ENCODE data around the gene CCDC159.

CCDC159 gene

DNA sequence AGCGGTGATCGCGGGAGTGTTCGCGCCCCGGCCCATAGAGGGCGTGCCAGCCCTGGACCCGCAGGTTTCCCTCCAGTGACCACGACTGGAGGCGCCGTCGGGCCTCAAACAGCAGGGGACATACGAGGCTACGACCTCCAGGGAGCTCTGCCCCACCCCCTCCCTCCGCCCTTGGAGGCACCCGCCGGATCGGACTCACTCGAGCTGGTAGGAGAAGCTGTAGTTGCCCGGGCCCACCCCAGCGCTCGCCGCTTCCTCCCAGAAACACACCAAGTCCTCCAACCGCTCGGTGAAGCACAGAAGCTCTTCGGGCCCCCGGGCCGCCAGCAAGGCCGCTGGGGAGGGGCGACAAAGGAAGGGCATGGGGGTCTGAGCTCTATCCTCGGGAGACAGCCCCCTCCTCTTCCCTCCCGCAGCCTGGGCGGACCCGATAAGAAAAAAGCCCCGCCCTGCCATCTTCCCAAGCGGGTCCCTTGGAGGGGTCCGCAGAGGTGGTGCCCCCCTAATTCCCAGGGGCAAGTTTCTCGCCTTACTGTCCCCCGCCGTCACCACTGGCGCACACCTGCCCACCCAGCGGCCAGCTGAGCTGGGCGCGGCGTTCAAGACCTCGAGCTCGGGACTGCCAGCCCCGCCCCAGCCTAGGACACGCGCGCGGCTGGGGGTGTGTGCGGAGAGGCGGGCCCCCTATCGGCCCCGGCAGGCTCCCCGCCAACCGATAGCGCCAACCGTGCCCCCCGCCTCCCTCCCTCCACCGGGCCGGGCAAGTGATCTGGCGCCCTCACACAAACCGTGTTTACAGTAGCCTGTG, 36.8 kb downstream of the CCDC159 start (continued):
- TF ChIP-seq ZSCAN5A (tag by site-specific recombination; IDR thresholded peaks at IDR 0.05) (peak; percentile 54; the same call in 1 of the 2 replicates), YY2 (tag by site-specific recombination; IDR thresholded peaks at IDR 0.05) (no peak), ZFP3 (tag by site-specific recombination; IDR thresholded peaks at IDR 0.05; ENCODE audit: low read depth) (no peak), ZNF791 (tag by site-specific recombination; IDR thresholded peaks at IDR 0.05) (no peak), ZNF558 (tag by site-specific recombination; IDR thresholded peaks at IDR 0.05) (no peak), ZNF549 (tag by site-specific recombination; IDR thresholded peaks at IDR 0.05) (no peak), ZNF654 (tag by site-specific recombination; IDR thresholded peaks at IDR 0.05; ENCODE audit: low read depth) (peak; percentile 27), ZNF23 (tag by site-specific recombination; IDR thresholded peaks at IDR 0.05; ENCODE audit: borderline replicate concordance) (no peak), ZNF24 (tag by site-specific recombination; IDR thresholded peaks at IDR 0.05) (no peak; the same call in none of the 2 replicates), ZNF785 (tag by site-specific recombination; IDR thresholded peaks at IDR 0.05) (no peak), FEZF1 (tag by site-specific recombination; IDR thresholded peaks at IDR 0.05) (no peak), ATF2 (tag by site-specific recombination; IDR thresholded peaks at IDR 0.05; ENCODE audit: low read depth) (no peak), ZNF585B (tag by site-specific recombination; IDR thresholded peaks at IDR 0.05) (no peak), ZNF561 (tag by site-specific recombination; IDR thresholded peaks at IDR 0.05; ENCODE audit: borderline replicate concordance) (no peak; the same call in 1 of the 2 replicates), ZBTB48 (tag by site-specific recombination; IDR thresholded peaks at IDR 0.05) (no peak), ZNF560 (tag by site-specific recombination; IDR thresholded peaks at IDR 0.05; ENCODE audit: borderline replicate concordance) (no peak), ZNF610 (tag by site-specific recombination; IDR thresholded peaks at IDR 0.05; ENCODE audit: borderline replicate concordance) (no peak), ZNF433 (tag by site-specific recombination; IDR thresholded peaks at IDR 0.05; ENCODE audit: low read depth) (no peak), ZNF571 (tag by site-specific recombination; IDR thresholded peaks at IDR 0.05) (no peak), SALL2 (tag by site-specific recombination; IDR thresholded peaks at IDR 0.05; ENCODE audit: borderline replicate concordance) (no peak), ZNF514 (tag by site-specific recombination; IDR thresholded peaks at IDR 0.05) (no peak), ZNF488 (tag by site-specific recombination; IDR thresholded peaks at IDR 0.05) (no peak), ZNF16 (tag by site-specific recombination; IDR thresholded peaks at IDR 0.05; ENCODE audit: low read depth) (no peak), ZBTB21 (tag by site-specific recombination; IDR thresholded peaks at IDR 0.05) (no peak), ZNF146 (tag by site-specific recombination; IDR thresholded peaks at IDR 0.05) (no peak), ZNF202 (tag by site-specific recombination; IDR thresholded peaks at IDR 0.05; ENCODE audit: borderline replicate concordance) (no peak), ZNF629 (tag by site-specific recombination; IDR thresholded peaks at IDR 0.05) (peak; percentile 51; the same call in 1 of the 2 replicates)
- TF ChIP-seq, protein P1, sequence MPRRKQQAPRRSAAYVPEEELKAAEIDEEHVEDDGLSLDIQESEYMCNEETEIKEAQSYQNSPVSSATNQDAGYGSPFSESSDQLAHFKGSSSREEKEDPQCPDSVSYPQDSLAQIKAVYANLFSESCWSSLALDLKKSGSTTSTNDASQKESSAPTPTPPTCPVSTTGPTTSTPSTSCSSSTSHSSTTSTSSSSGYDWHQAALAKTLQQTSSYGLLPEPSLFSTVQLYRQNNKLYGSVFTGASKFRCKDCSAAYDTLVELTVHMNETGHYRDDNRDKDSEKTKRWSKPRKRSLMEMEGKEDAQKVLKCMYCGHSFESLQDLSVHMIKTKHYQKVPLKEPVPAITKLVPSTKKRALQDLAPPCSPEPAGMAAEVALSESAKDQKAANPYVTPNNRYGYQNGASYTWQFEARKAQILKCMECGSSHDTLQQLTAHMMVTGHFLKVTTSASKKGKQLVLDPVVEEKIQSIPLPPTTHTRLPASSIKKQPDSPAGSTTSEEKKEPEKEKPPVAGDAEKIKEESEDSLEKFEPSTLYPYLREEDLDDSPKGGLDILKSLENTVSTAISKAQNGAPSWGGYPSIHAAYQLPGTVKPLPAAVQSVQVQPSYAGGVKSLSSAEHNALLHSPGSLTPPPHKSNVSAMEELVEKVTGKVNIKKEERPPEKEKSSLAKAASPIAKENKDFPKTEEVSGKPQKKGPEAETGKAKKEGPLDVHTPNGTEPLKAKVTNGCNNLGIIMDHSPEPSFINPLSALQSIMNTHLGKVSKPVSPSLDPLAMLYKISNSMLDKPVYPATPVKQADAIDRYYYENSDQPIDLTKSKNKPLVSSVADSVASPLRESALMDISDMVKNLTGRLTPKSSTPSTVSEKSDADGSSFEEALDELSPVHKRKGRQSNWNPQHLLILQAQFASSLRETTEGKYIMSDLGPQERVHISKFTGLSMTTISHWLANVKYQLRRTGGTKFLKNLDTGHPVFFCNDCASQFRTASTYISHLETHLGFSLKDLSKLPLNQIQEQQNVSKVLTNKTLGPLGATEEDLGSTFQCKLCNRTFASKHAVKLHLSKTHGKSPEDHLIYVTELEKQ (tag by site-specific recombination; IDR thresholded peaks at IDR 0.05; ENCODE audit: borderline replicate concordance), result no peak
- TF ChIP-seq, protein P2, sequence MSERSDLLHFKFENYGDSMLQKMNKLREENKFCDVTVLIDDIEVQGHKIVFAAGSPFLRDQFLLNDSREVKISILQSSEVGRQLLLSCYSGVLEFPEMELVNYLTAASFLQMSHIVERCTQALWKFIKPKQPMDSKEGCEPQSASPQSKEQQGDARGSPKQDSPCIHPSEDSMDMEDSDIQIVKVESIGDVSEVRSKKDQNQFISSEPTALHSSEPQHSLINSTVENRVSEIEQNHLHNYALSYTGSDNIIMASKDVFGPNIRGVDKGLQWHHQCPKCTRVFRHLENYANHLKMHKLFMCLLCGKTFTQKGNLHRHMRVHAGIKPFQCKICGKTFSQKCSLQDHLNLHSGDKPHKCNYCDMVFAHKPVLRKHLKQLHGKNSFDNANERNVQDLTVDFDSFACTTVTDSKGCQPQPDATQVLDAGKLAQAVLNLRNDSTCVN (tag by site-specific recombination; optimal IDR thresholded peaks at IDR 0.05), result peak; percentile 82
- TF ChIP-seq, protein P3, sequence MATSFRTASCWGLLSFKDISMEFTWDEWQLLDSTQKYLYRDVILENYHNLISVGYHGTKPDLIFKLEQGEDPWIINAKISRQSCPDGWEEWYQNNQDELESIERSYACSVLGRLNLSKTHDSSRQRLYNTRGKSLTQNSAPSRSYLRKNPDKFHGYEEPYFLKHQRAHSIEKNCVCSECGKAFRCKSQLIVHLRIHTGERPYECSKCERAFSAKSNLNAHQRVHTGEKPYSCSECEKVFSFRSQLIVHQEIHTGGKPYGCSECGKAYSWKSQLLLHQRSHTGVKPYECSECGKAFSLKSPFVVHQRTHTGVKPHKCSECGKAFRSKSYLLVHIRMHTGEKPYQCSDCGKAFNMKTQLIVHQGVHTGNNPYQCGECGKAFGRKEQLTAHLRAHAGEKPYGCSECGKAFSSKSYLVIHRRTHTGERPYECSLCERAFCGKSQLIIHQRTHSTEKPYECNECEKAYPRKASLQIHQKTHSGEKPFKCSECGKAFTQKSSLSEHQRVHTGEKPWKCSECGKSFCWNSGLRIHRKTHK (tag by site-specific recombination; IDR thresholded peaks at IDR 0.05), result no peak
